Thyroid gland (tissue), 4 donors: Measurements from ENCODE around the gene ANKRD55.

Experiments
- POLR2A ChIP-seq, 2 donors: fragments of 450-650 bp; IDR thresholded peaks; one replicate each; pipeline ENCODE4 v1.6.1; 2017; ENCODE audit warnings: antibody characterized with exemption in 2 of 2, mild to moderate bottlenecking in 2 of 2, moderate library complexity in 1 of 2
- TF ChIP-seq, protein P1 (sequence below), 6 experiments: fragments of 200-600 bp in 3 of 6; fragments of 450-650 bp in 3 of 6; sonication (generic) in 3 of 6; IDR thresholded peaks; one replicate each; pipeline ENCODE4 v1.5.1; 2016 to 2019; ENCODE audit warnings: antibody characterized with exemption in 6 of 6, mild to moderate bottlenecking in 2 of 6, inconsistent platforms in 1 of 6, moderate library complexity in 1 of 6

DNA sequence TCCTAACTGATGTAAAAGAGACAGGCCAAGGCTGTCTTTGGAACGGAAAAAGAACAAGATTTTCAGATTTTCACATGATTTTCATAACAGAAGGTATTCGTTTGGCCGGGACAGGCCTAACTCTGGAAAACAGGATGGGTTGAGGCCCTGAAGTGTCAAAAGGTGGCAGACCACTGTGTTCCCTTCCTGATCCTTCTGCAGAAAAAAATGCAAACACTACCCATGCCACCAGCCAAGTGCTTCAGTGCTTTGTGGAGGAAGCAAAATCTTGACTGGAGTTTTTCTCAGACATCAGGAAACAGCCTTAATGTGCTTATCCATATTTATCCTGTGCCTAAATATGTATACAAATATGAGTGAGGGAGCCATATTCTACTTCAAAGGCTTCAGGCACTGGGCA, 124.9 kb downstream of the ANKRD55 start:
- TF ChIP-seq, protein P1, sequence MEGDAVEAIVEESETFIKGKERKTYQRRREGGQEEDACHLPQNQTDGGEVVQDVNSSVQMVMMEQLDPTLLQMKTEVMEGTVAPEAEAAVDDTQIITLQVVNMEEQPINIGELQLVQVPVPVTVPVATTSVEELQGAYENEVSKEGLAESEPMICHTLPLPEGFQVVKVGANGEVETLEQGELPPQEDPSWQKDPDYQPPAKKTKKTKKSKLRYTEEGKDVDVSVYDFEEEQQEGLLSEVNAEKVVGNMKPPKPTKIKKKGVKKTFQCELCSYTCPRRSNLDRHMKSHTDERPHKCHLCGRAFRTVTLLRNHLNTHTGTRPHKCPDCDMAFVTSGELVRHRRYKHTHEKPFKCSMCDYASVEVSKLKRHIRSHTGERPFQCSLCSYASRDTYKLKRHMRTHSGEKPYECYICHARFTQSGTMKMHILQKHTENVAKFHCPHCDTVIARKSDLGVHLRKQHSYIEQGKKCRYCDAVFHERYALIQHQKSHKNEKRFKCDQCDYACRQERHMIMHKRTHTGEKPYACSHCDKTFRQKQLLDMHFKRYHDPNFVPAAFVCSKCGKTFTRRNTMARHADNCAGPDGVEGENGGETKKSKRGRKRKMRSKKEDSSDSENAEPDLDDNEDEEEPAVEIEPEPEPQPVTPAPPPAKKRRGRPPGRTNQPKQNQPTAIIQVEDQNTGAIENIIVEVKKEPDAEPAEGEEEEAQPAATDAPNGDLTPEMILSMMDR (IDR thresholded peaks at IDR 0.05) = no peak
- no peak for TF ChIP-seq POLR2A (IDR thresholded peaks at IDR 0.05)
